Esophagus muscularis mucosa (tissue), 4 donors: Measurements from ENCODE around the gene TTC7B. TPM values are rescaled to one million over a fixed set of nuclear protein-coding genes. Genes with fewer than 3 reads are reported as not detected.

Source experiments
- DNase-seq: peaks from one replicate; pipeline ENCODE4 v3.0.0-alpha.2; 2017; ENCODE audit errors: extremely low spot score
- H3K27ac ChIP-seq, 4 donors: fragments of 200-600 bp; sonication (generic); replicated peaks in 1 of 4; 1 replicate in 3 of 4; 2 replicates in 1 of 4; pipeline ENCODE4 v1.5.1; 2016 to 2019; ENCODE audit warnings: mild to moderate bottlenecking in 1 of 4
- H3K27me3 ChIP-seq, 4 donors: fragments of 200-600 bp; sonication (generic); one replicate each; pipeline versions ENCODE4 v1.5.1 to v1.6.0; 2016 to 2019
- H3K36me3 ChIP-seq, 4 donors: fragments of 200-600 bp; sonication (generic); one replicate each; pipeline ENCODE4 v1.5.1; 2016 to 2019
- H3K4me1 ChIP-seq, 4 donors: fragments of 200-600 bp; sonication (generic); one replicate each; pipeline ENCODE4 v1.5.1; 2016 to 2019
- H3K4me3 ChIP-seq, 4 donors: fragments of 200-600 bp; sonication (generic); 1 replicate in 2 of 4; 2 replicates in 2 of 4; pipeline ENCODE4 v1.5.1; 2016 to 2019; ENCODE audit warnings: mild to moderate bottlenecking in 4 of 4, moderate library complexity in 1 of 4
- H3K9me3 ChIP-seq, 4 donors: fragments of 200-600 bp; sonication (generic); 1 replicate in 3 of 4; 2 replicates in 1 of 4; pipeline ENCODE4 v1.5.1; 2016 to 2019
- CTCF ChIP-seq, 3 experiments: fragments of 200-600 bp in 2 of 3; fragments of 450-650 bp in 1 of 3; sonication (generic) in 2 of 3; IDR thresholded peaks; one replicate each; pipeline ENCODE4 v1.5.1; 2017 to 2019; ENCODE audit warnings: antibody characterized with exemption in 3 of 3, mild to moderate bottlenecking in 2 of 3, moderate library complexity in 1 of 3
- EP300 ChIP-seq: sonication (generic); formaldehyde crosslinking; IDR thresholded peaks from one replicate; pipeline ENCODE4 v1.6.1; 2017; ENCODE audit warnings: antibody characterized with exemption
- POLR2A ChIP-seq: fragments of 450-650 bp; IDR thresholded peaks from one replicate; pipeline ENCODE4 v1.6.1; 2017; ENCODE audit warnings: antibody characterized with exemption, moderate library complexity, mild to moderate bottlenecking, low read depth
- POLR2AphosphoS5 ChIP-seq, 2 donors: sonication (generic); formaldehyde crosslinking; IDR thresholded peaks; one replicate each; pipeline ENCODE4 v1.6.1; 2017; ENCODE audit warnings: antibody characterized with exemption in 2 of 2
- WGBS: methylation state at CpG from one replicate; pipeline ENCODE4 v1.1.5; 2018; 5-methylcytosine and 5-hydroxymethylcytosine counted together
- intact Hi-C: fragments of 100-400 bp; cut with DNase I; formaldehyde crosslinking; loops from one replicate; pipeline ENCODE4 v1.15.1; 2023
- total RNA-seq, 4 donors: library from RNA; depleted of rRNA; stranded (reverse); fragments of >200 nt; gene quantifications; one replicate each; pipeline versions ENCODE4 v1.1.0 to v1.2.1, GENCODE V29; 2016

Gene TTC7B
- total RNA-seq, 4 donors from 2014 or later, result 54.4 to 148 (median 113) TPM

GRCh38 chr14:90704738-90705392, 111.4 kb downstream of the TTC7B start:
- intact Hi-C loops, result no loop called here
- 86% methylated on average over 9 of the region's 9 CpGs for WGBS
- DNase-seq, result no peak
- TF ChIP-seq POLR2A (no peak), EP300 (no peak), POLR2AphosphoS5 (IDR thresholded peaks at IDR 0.05) (no peak), CTCF (IDR thresholded peaks at IDR 0.05) (no peak)
- Histone ChIP-seq H3K4me1 (peaks cover 0 to 23% (median 6%) of the 10 kb centered on the region in 4 donors), H3K27ac (peak overlapping the region in 3 of 4 donors; percentile 5 to 68 (median 41)), H3K4me3 (no peak overlapping the region), H3K9me3 (no peaks in the 10 kb centered on the region), H3K27me3 (no peaks in the 10 kb centered on the region), H3K36me3 (no peaks in the 10 kb centered on the region)

- no peak for DNase-seq
- WGBS, result 78% methylated on average over 14 of the region's 14 CpGs
- no peak overlapping the region for H3K4me3 ChIP-seq
- no peaks in the 10 kb centered on the region for H3K36me3 ChIP-seq
- H3K27ac ChIP-seq, result peak overlapping the region in 3 of 4 donors; percentile 5 to 68 (median 41)
- intact Hi-C loops, result no loop called here
- TF ChIP-seq CTCF (IDR thresholded peaks at IDR 0.05) (no peak), POLR2A (no peak), EP300 (no peak), POLR2AphosphoS5 (IDR thresholded peaks at IDR 0.05) (peak; percentile 57 to 63)
- no peaks in the 10 kb centered on the region for H3K27me3 ChIP-seq
- H3K9me3 ChIP-seq, result no peaks in the 10 kb centered on the region
- peaks cover under 1 to 23% (median 7%) of the 10 kb centered on the region in 4 donors for H3K4me1 ChIP-seq
Measured at GRCh38 chr14:90703841-90704737, 112.1 kb downstream of the TTC7B start.

- intact Hi-C loops, result no loop called here
- 83% methylated on average over 16 of the region's 16 CpGs for WGBS
- H3K36me3 ChIP-seq, result no peaks in the 10 kb centered on the region
- no peaks in the 10 kb centered on the region for H3K27me3 ChIP-seq
- no peak for DNase-seq
- H3K27ac ChIP-seq, result no peak overlapping the region
- H3K4me1 ChIP-seq, result peaks cover 30 to 52% (median 36%) of the 10 kb centered on the region in 4 donors
- H3K9me3 ChIP-seq, result no peaks in the 10 kb centered on the region
- no peak overlapping the region for H3K4me3 ChIP-seq
- TF ChIP-seq POLR2AphosphoS5 (IDR thresholded peaks at IDR 0.05) (no peak), POLR2A (no peak), CTCF (IDR thresholded peaks at IDR 0.05) (no peak), EP300 (no peak)
Measured at GRCh38 chr14:90700933-90701776, 115.1 kb downstream of the TTC7B start.

- Histone ChIP-seq H3K9me3 (no peaks in the 10 kb centered on the region), H3K27ac (peak overlapping the region; percentile 71 to 86 (median 82)), H3K36me3 (no peaks in the 10 kb centered on the region), H3K27me3 (no peaks in the 10 kb centered on the region), H3K4me3 (no peak overlapping the region), H3K4me1 (peaks cover 32 to 45% (median 39%) of the 10 kb centered on the region in 4 donors)
- intact Hi-C loops, result loop anchor here (5.0 kb wide), 2 partner anchors 97 to 182 kb away; no protein-coding TSS in a partner anchor
- no peak for DNase-seq
- TF ChIP-seq CTCF (IDR thresholded peaks at IDR 0.05) (no peak), POLR2AphosphoS5 (IDR thresholded peaks at IDR 0.05) (no peak)
- 82% methylated on average over 7 of the region's 7 CpGs for WGBS
Measured at GRCh38 chr14:90699016-90699415, 117.2 kb downstream of the TTC7B start.
